Measurements from ENCODE around the gene TWIST2. TPM values are rescaled to one million over a fixed set of nuclear protein-coding genes. Genes with fewer than 3 reads are reported as not detected.
A peak's percentile ranks its signal among the peaks of the same experiment; 100 is the strongest.

TWIST2 gene
- total RNA-seq, 1 experiment from 2014 or later: 7.1 TPM

GRCh38 chr2:238948765-238949641 lies 101.1 kb downstream of the TWIST2 start:
- Histone ChIP-seq H3K36me3 (replicated peaks; ENCODE audit: control insufficient read depth, insufficient read depth, low read length) (no peaks in the 10 kb centered on the region), H3K27me3 (ENCODE audit: control insufficient read depth, insufficient read depth, low read length) (no peaks in the 10 kb centered on the region), H3K4me3 (ENCODE audit: insufficient read depth, low read depth, low read length) (no peak overlapping the region)
- no peak for DNase-seq

GRCh38 chr2:238949710-238950345 lies 101.9 kb downstream of the TWIST2 start:
- H3K36me3 ChIP-seq (replicated peaks; ENCODE audit: control insufficient read depth, insufficient read depth, low read length): no peaks in the 10 kb centered on the region
- H3K4me3 ChIP-seq (ENCODE audit: insufficient read depth, low read depth, low read length): no peak overlapping the region
- H3K27me3 ChIP-seq (ENCODE audit: control insufficient read depth, insufficient read depth, low read length): no peaks in the 10 kb centered on the region
- DNase-seq: no peak

- no peak overlapping the region for H3K4me3 ChIP-seq (ENCODE audit: insufficient read depth, low read depth, low read length)
- DNase-seq: no peak
- no peaks in the 10 kb centered on the region for H3K36me3 ChIP-seq (replicated peaks; ENCODE audit: control insufficient read depth, insufficient read depth, low read length)
- no peaks in the 10 kb centered on the region for H3K27me3 ChIP-seq (ENCODE audit: control insufficient read depth, insufficient read depth, low read length)
Measured at GRCh38 chr2:238950551-238950950, 102.7 kb downstream of the TWIST2 start.

- no peaks in the 10 kb centered on the region for H3K27me3 ChIP-seq (ENCODE audit: control insufficient read depth, insufficient read depth, low read length)
- DNase-seq: no peak
- no peak overlapping the region for H3K4me3 ChIP-seq (ENCODE audit: insufficient read depth, low read depth, low read length)
- H3K36me3 ChIP-seq (replicated peaks; ENCODE audit: control insufficient read depth, insufficient read depth, low read length): no peaks in the 10 kb centered on the region
Measured at GRCh38 chr2:238952261-238952919, 104.5 kb downstream of the TWIST2 start.

DNA sequence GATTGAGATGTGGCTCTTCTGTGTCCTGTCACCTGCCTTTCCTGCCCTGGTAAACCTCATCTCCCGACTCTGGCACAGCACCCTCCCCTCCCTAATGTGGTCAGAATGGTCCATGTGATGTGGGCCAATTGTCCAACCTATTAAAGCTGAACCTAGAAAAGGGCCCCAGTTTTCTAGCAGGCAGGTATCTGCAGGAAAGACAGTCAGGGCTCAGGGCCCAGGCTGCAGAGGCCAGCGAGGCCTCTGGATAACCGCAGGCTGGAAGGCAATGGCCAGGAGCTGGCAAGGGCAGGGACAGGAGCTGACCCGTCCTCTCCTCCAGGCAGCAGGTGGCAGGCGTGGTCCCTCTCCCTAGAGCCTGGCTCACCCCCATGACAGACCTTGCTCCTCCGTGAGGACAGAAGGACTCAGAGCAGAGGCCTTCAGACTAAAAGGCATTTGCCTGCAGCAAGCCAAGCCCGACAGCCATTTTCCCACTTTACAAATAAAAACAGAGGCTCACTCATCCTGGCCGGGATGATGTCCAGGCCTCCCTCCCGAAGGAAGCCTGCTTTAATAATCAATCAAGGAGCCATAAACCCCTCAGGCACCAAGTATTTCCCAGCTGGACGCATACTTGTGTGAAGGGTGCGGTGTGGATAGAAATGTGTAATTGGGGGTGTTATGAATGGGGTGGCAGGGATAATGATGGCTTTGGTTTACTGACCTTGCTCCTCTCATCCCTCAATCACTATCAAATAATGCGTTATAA lies 107.1 kb downstream of the TWIST2 start:
- DNase-seq: peak; percentile 57
- no peak overlapping the region for H3K4me3 ChIP-seq (ENCODE audit: insufficient read depth, low read depth, low read length)
- no peaks in the 10 kb centered on the region for H3K27me3 ChIP-seq (ENCODE audit: control insufficient read depth, insufficient read depth, low read length)
- no peaks in the 10 kb centered on the region for H3K36me3 ChIP-seq (replicated peaks; ENCODE audit: control insufficient read depth, insufficient read depth, low read length)

DNA sequence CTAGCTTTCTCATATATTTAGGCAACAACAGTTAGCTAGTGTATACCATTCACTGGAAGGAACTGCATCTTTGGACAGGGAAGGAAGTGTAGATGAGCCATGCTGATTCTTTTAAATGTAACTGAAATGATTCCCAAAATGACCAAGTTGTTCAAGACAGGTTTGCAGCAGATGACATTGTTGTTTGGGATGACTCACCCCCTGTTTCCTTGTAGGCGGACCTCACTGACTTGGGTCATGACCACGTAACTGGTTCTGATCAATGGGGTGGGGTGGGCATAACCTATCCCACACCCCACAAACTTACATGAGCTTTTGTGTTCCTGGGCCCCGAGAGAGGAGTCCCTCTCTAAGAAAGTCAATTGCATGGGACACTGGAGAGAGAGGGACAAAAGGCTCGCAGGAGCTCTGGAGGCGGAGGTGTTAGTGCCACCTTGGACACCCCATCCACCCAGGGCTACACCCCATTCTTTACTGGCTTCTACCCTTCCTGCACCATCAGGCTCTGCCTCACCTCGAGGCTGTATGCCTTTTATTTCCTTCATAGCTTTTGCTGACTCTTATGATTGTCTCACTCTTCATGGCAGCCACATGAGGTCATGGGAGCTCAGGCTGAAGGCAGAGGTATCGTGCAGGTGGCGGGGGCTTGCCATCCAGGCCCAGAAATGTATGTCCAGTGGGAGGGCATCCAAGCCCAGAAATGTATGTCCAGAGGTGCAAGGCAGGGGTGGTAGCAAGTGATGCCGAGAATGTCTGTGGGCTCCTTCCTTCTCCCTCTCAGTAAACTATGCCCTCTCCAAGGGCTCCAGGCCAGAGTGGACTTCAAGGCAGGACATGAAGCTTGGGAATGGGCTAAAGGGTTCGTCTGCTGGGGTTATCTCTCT lies 108.0 kb downstream of the TWIST2 start:
- no peak for DNase-seq
- no peaks in the 10 kb centered on the region for H3K36me3 ChIP-seq (replicated peaks; ENCODE audit: control insufficient read depth, insufficient read depth, low read length)
- H3K27me3 ChIP-seq (ENCODE audit: control insufficient read depth, insufficient read depth, low read length): no peaks in the 10 kb centered on the region
- no peak overlapping the region for H3K4me3 ChIP-seq (ENCODE audit: insufficient read depth, low read depth, low read length)

DNA sequence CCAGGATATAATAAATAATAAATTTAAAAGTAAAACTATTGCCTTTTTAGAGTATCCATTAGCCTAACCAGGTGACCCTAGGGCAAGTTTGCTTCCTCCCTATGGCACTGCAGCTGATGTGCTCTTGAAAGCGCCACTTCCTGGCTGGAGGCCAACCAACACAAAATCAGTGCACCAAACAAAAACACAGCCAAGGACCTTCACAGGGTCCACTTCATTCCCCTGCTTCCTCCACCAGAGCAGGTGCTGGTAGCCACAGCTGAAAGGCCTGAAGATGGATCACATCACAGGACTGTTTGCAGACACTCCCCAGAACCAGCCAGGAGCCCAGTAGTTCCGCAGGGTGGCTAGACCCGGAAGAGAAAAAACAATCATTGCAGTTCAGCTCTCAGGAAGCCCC lies 108.8 kb downstream of the TWIST2 start:
- H3K27me3 ChIP-seq (ENCODE audit: control insufficient read depth, insufficient read depth, low read length): no peaks in the 10 kb centered on the region
- DNase-seq: no peak
- H3K4me3 ChIP-seq (ENCODE audit: insufficient read depth, low read depth, low read length): no peak overlapping the region
- H3K36me3 ChIP-seq (replicated peaks; ENCODE audit: control insufficient read depth, insufficient read depth, low read length): no peaks in the 10 kb centered on the region
